ENCODE data around the gene ALOX12B. TPM values are rescaled to one million over a fixed set of nuclear protein-coding genes. Genes with fewer than 3 reads are reported as not detected.
"Not testable (repeated sequence)": the region's sequence is repeated elsewhere in the genome, so short reads cannot be mapped to it uniquely, and the experiment has no call there.

The ALOX12B gene
- total and polyA plus RNA-seq, 4 donors: not detected

GRCh38 chr17:8079291-8080207 is 8.0 kb downstream of the ALOX12B start:
- 3% methylated on average over 87 of the region's 87 CpGs for WGBS
- Histone ChIP-seq H3K27ac (ENCODE audit: low read depth in 1 of 2, low read length in 2 of 2) (no peak overlapping the region), H3K4me1 (ENCODE audit: control insufficient read depth in 4 of 4, insufficient read depth in 4 of 4, low read length in 3 of 4) (peaks cover 5 to 13% (median 10%) of the 10 kb centered on the region in 4 donors), H3K9ac (ENCODE audit: low read depth in 1 of 2, low read length in 2 of 2) (no peak overlapping the region), H3K27me3 (ENCODE audit: control insufficient read depth in 4 of 4, insufficient read depth in 4 of 4, low read length in 3 of 4) (peaks cover 4 to 20% (median 8%) of the 10 kb centered on the region in 4 donors), H3K36me3 (ENCODE audit: control insufficient read depth in 4 of 4, insufficient read depth in 3 of 4, low read depth in 1 of 4, low read length in 3 of 4) (no peaks in the 10 kb centered on the region), H3K4me3 (ENCODE audit: low read depth in 1 of 3, low read length in 3 of 3) (peak overlapping the region in 2 of 3 donors; percentile 22 to 24), H3K9me3 (ENCODE audit: control insufficient read depth in 4 of 4, low read length in 3 of 4) (no peaks in the 10 kb centered on the region)
- peak; percentile 80 for DNase-seq (ENCODE audit: low spot score)
- TF ChIP-seq JUND (IDR thresholded peaks at IDR 0.05): no peak
- TF ChIP-seq HNF4G (IDR thresholded peaks at IDR 0.05): no peak
- peak; percentile 53 to 71 for TF ChIP-seq RAD21 (IDR thresholded peaks at IDR 0.05)
- peak; percentile 69 for TF ChIP-seq CTCF (IDR thresholded peaks at IDR 0.05; ENCODE audit: low read depth, low read length, missing input control)
- no peak for TF ChIP-seq NR2F2 (IDR thresholded peaks at IDR 0.05)
- no peak for TF ChIP-seq EGR1 (IDR thresholded peaks at IDR 0.05; ENCODE audit: low read depth in 2 of 2)
- no peak for TF ChIP-seq ZBTB33 (IDR thresholded peaks at IDR 0.05)
- TF ChIP-seq HNF4A (conservative IDR thresholded peaks at IDR 0.05): peak; percentile 44 to 59

DNA sequence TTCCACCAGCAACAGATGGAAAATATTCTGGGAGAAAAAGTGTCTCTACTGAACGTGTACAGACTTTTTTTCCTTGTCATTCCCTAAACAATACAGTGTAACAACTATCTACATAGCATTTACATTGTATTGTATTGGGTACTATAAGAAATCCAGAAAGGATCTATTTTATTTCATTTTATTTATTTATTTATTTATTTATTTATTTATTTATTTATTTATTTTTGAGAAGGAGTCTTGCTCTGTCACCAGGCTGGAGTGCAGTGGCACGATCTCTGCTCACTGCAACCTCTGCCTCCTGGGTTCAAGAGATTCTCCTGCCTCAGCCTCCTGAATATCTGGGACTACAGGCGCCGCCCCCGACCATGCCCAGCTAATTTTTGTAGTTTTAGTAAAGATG is 9.6 kb downstream of the ALOX12B start:
- 82% methylated on average over 5 of the region's 5 CpGs for WGBS
- Histone ChIP-seq H3K4me1 (ENCODE audit: control insufficient read depth in 4 of 4, insufficient read depth in 4 of 4, low read length in 3 of 4) (peaks cover 7 to 19% (median 11%) of the 10 kb centered on the region in 4 donors), H3K27me3 (ENCODE audit: control insufficient read depth in 4 of 4, insufficient read depth in 4 of 4, low read length in 3 of 4) (peaks cover 4 to 28% (median 12%) of the 10 kb centered on the region in 4 donors)
- not testable (repeated sequence) for H3K27ac ChIP-seq (ENCODE audit: low read depth in 1 of 2, low read length in 2 of 2); H3K9ac ChIP-seq (ENCODE audit: low read depth in 1 of 2, low read length in 2 of 2); DNase-seq (ENCODE audit: low spot score); H3K9me3 ChIP-seq (ENCODE audit: control insufficient read depth in 4 of 4, low read length in 3 of 4); H3K4me3 ChIP-seq (ENCODE audit: low read depth in 1 of 3, low read length in 3 of 3); H3K36me3 ChIP-seq (ENCODE audit: control insufficient read depth in 4 of 4, insufficient read depth in 3 of 4, low read depth in 1 of 4, low read length in 3 of 4)

DNA sequence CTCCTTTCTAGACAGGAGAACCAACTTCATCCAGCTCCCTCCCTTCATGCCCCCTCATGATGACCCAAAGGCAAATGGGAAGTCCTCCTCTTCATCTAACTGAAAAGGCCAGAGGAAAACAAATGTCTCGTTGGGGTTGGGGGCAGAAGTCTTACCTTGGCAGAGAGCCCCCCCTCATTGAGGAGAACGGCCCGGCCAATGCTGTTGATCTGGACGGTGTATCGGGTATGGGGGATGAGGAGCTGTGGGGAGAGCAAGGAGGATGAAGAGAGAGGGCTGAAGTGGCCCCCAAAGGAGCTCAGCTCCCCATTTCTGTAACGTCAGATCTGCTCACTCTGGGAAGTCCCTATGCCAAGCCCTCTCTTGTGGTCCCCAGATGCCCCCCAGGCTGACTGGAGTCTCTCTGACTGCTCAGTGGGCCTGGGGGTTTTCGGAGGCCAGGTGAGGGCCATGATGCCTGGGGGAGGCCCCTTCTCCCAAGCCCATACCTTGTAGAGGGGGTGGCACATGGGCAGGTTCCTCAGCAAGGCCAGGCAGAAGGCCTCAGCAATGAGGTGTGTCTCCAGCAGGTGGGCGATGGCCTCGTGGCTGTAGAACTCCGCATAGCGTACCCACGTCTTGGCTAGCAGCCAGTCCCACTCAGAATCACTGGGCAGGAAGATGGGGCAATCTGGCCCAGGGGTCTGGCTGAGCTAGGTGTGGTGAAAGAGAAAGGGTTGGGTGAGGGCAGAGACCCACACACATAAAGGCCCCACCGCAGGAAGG is 10.8 kb downstream of the ALOX12B start:
- Histone ChIP-seq H3K4me3 (ENCODE audit: low read depth in 1 of 3, low read length in 3 of 3) (no peak overlapping the region), H3K27me3 (ENCODE audit: control insufficient read depth in 4 of 4, insufficient read depth in 4 of 4, low read length in 3 of 4) (peaks cover 4 to 30% (median 18%) of the 10 kb centered on the region in 4 donors), H3K36me3 (ENCODE audit: control insufficient read depth in 4 of 4, insufficient read depth in 3 of 4, low read depth in 1 of 4, low read length in 3 of 4) (no peaks in the 10 kb centered on the region), H3K27ac (ENCODE audit: low read depth in 1 of 2, low read length in 2 of 2) (no peak overlapping the region), H3K9me3 (ENCODE audit: control insufficient read depth in 4 of 4, low read length in 3 of 4) (no peaks in the 10 kb centered on the region), H3K9ac (ENCODE audit: low read depth in 1 of 2, low read length in 2 of 2) (no peak overlapping the region), H3K4me1 (ENCODE audit: control insufficient read depth in 4 of 4, insufficient read depth in 4 of 4, low read length in 3 of 4) (peaks cover 9 to 27% (median 13%) of the 10 kb centered on the region in 4 donors)
- WGBS: 85% methylated on average over 13 of the region's 13 CpGs
- no peak for DNase-seq (ENCODE audit: low spot score)
- TF ChIP-seq RXRA (IDR thresholded peaks at IDR 0.05): no peak
- TF ChIP-seq GABPA (IDR thresholded peaks at IDR 0.05 in 1 of 2, conservative IDR thresholded peaks at IDR 0.05 in 1 of 2): no peak
- TF ChIP-seq ZBTB33 (IDR thresholded peaks at IDR 0.05): no peak
- no peak for TF ChIP-seq EGR1 (IDR thresholded peaks at IDR 0.05; ENCODE audit: low read depth in 2 of 2)
- TF ChIP-seq MAX (IDR thresholded peaks at IDR 0.05): no peak
- TF ChIP-seq YY1 (IDR thresholded peaks at IDR 0.05): no peak
- no peak for TF ChIP-seq REST (IDR thresholded peaks at IDR 0.05)
- no peak for TF ChIP-seq NR2F2 (IDR thresholded peaks at IDR 0.05)
- TF ChIP-seq HNF4A (conservative IDR thresholded peaks at IDR 0.05): no peak

All from liver (tissue), 9 donors.